NCI-H187 (cell line): Measurements from ENCODE around the gene RNFT2.
"Not testable (repeated sequence)": the region's sequence is repeated elsewhere in the genome, so short reads cannot be mapped to it uniquely, and the experiment has no call there.

Experiments
- DNase-seq, 2 experiments: peaks; one replicate each; lab custom pipeline; 2025; lab: John Stamatoyannopoulos, UW

The RNFT2 gene

GRCh38 chr12:116710370-116711150 lies 27.6 kb upstream of the RNFT2 start:
- no peak for DNase-seq

- peak; percentile 46 to 84 for DNase-seq
Measured at GRCh38 chr12:116712458-116713303, 25.4 kb upstream of the RNFT2 start.

- DNase-seq: no peak
Measured at GRCh38 chr12:116713527-116713926, 24.6 kb upstream of the RNFT2 start.

- no peak for DNase-seq
Measured at GRCh38 chr12:116714175-116714574, 23.9 kb upstream of the RNFT2 start.

GRCh38 chr12:116717466-116718437 lies 20.4 kb upstream of the RNFT2 start:
- DNase-seq: peak in 1 of 2 experiments; percentile 52

GRCh38 chr12:116718655-116719454 lies 19.3 kb upstream of the RNFT2 start:
- DNase-seq: peak; percentile 77 to 91

- no peak for DNase-seq
Measured at GRCh38 chr12:116719731-116720528, 18.2 kb upstream of the RNFT2 start.

GRCh38 chr12:116722245-116722644 lies 15.9 kb upstream of the RNFT2 start:
- no peak for DNase-seq

GRCh38 chr12:116726694-116727093 lies 11.4 kb upstream of the RNFT2 start:
- DNase-seq: no peak

- DNase-seq: no peak
Measured at GRCh38 chr12:116727261-116727660, 10.9 kb upstream of the RNFT2 start.

GRCh38 chr12:116727891-116728290 lies 10.2 kb upstream of the RNFT2 start:
- no peak for DNase-seq

GRCh38 chr12:116731801-116732200 lies 6.3 kb upstream of the RNFT2 start:
- DNase-seq: no peak

GRCh38 chr12:116734156-116734768 lies 3.9 kb upstream of the RNFT2 start:
- DNase-seq: no peak

- no peak for DNase-seq
Measured at GRCh38 chr12:116735084-116735483, 3.0 kb upstream of the RNFT2 start.

- DNase-seq: no peak
Measured at GRCh38 chr12:116735951-116736599, 2.0 kb upstream of the RNFT2 start.

GRCh38 chr12:116736962-116737773 lies 947 bp upstream of the RNFT2 start:
- no peak for DNase-seq

- DNase-seq: no peak
Measured at GRCh38 chr12:116739381-116739887, 1.3 kb downstream of the RNFT2 start.

- not testable (repeated sequence) for DNase-seq
Measured at GRCh38 chr12:116742787-116743186, 4.7 kb downstream of the RNFT2 start.
